GM04503 (cell line): ENCODE measurements around the gene UCK1.

Experiments used
- DNase-seq: peaks from one replicate; pipeline ENCODE4 v3.0.0-alpha.2; 2012; ENCODE audit warnings: low read depth

Gene UCK1

GRCh38 chr9:131530920-131531832, at the start of gene UCK1:
UCK1 (minus strand) TSS chr9:131531263; CDS start chr9:131531174, 89 bp downstream.
- peak; percentile 13 for DNase-seq

- no peak for DNase-seq
Observed at GRCh38 chr9:131580358-131580757, 49.3 kb upstream of the UCK1 start.

- no peak for DNase-seq
Observed at GRCh38 chr9:131579789-131580211, 48.7 kb upstream of the UCK1 start.

GRCh38 chr9:131578731-131579504, 47.9 kb upstream of the UCK1 start:
- DNase-seq = no peak

GRCh38 chr9:131578021-131578420, 47.0 kb upstream of the UCK1 start:
- no peak for DNase-seq

- no peak for DNase-seq
Observed at GRCh38 chr9:131577005-131578000, 46.2 kb upstream of the UCK1 start.

- no peak for DNase-seq
Observed at GRCh38 chr9:131575946-131576853, 45.1 kb upstream of the UCK1 start.

- DNase-seq = no peak
Observed at GRCh38 chr9:131574730-131575640, 43.9 kb upstream of the UCK1 start.

- no peak for DNase-seq
Observed at GRCh38 chr9:131567910-131568309, 36.8 kb upstream of the UCK1 start.

- DNase-seq = no peak
Observed at GRCh38 chr9:131566158-131566557, 35.1 kb upstream of the UCK1 start.

GRCh38 chr9:131565369-131565768, 34.3 kb upstream of the UCK1 start:
- no peak for DNase-seq

- DNase-seq = no peak
Observed at GRCh38 chr9:131562032-131562959, 31.2 kb upstream of the UCK1 start.

- DNase-seq = no peak
Observed at GRCh38 chr9:131559421-131560000, 28.4 kb upstream of the UCK1 start.

- no peak for DNase-seq
Observed at GRCh38 chr9:131557855-131558548, 26.9 kb upstream of the UCK1 start.

GRCh38 chr9:131555841-131556673, 25.0 kb upstream of the UCK1 start:
- DNase-seq = no peak

- DNase-seq = no peak
Observed at GRCh38 chr9:131554843-131555351, 23.8 kb upstream of the UCK1 start.
